Body of pancreas (tissue), 4 donors: ENCODE measurements around the gene CCL7.

Source experiments
- POLR2A ChIP-seq, 3 donors: fragments of 450-650 bp; IDR thresholded peaks; one replicate each; pipeline ENCODE4 v1.6.1; 2016; ENCODE audit warnings: antibody characterized with exemption in 3 of 3, mild to moderate bottlenecking in 2 of 3
- TF ChIP-seq, protein P1 (sequence below), 7 experiments: fragments of 450-650 bp in 4 of 7; fragments of 200-600 bp in 3 of 7; sonication (generic) in 3 of 7; IDR thresholded peaks; one replicate each; pipeline ENCODE4 v1.5.1; 2016 to 2019; ENCODE audit warnings: antibody characterized with exemption in 7 of 7

DNA sequence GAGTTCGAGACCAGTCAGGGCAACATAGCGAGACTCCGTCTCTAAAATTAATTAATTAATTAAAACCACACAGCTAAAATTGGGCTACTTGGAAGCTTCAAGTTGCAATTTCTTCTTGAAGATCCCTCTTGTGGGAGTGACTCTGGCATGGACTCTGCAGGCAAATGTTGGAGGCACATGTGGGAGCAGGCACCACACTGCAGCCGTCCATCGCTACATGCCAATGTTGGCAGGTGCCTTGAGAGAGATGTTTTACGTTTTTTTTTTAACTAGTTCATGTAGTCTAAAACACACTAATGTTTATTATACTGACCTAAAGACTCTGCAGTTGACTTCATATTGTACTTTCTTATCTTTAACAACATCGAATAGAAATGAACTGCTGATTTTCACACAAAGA is 41.3 kb downstream of the CCL7 start:
- TF ChIP-seq POLR2A (IDR thresholded peaks at IDR 0.05), result no peak
- TF ChIP-seq, protein P1, sequence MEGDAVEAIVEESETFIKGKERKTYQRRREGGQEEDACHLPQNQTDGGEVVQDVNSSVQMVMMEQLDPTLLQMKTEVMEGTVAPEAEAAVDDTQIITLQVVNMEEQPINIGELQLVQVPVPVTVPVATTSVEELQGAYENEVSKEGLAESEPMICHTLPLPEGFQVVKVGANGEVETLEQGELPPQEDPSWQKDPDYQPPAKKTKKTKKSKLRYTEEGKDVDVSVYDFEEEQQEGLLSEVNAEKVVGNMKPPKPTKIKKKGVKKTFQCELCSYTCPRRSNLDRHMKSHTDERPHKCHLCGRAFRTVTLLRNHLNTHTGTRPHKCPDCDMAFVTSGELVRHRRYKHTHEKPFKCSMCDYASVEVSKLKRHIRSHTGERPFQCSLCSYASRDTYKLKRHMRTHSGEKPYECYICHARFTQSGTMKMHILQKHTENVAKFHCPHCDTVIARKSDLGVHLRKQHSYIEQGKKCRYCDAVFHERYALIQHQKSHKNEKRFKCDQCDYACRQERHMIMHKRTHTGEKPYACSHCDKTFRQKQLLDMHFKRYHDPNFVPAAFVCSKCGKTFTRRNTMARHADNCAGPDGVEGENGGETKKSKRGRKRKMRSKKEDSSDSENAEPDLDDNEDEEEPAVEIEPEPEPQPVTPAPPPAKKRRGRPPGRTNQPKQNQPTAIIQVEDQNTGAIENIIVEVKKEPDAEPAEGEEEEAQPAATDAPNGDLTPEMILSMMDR (IDR thresholded peaks at IDR 0.05), result no peak
